GM21447 (cell line): ENCODE data around the gene PLPP4.

ENCODE experiments used
- ATAC-seq: cut with Tn5 transposase; IDR thresholded peaks from one replicate; pipeline ENCODE4 v1.9.1; 2021; ENCODE audit not compliant: unreplicated experiment

The PLPP4 gene

DNA sequence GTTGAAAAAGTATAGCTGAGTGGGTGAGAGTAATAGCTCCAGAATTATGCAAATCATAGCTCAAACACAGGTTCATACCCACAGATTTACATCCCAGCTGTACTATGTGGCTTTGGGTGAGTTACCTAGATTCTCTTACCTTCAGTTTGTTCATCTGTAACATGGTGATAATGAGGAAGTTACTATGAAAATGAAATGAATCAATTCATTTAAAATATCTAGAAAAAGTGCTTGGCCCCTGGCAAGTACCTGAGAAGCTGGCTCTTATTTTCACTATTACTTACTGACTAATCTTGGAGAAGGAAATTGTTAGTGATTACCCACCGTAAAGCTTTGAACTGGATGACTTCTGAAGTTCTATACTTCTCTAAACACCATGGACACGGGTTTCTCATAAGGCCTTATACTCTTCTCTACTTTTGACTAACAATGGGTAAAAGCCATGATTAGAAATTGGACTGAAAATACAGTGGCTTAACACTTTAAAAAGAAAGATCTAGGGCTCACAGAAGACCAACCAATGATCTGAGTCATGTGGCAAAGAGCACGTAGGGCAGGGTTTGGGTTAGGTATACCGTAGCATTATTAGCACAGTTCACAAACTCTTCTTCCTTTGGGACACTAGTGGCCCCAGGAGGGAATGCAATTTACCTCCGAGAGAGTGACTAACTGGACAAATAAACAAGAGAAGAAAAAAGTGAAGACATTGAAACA, 149.2 kb downstream of the PLPP4 start:
- peak; percentile 65 for ATAC-seq

DNA sequence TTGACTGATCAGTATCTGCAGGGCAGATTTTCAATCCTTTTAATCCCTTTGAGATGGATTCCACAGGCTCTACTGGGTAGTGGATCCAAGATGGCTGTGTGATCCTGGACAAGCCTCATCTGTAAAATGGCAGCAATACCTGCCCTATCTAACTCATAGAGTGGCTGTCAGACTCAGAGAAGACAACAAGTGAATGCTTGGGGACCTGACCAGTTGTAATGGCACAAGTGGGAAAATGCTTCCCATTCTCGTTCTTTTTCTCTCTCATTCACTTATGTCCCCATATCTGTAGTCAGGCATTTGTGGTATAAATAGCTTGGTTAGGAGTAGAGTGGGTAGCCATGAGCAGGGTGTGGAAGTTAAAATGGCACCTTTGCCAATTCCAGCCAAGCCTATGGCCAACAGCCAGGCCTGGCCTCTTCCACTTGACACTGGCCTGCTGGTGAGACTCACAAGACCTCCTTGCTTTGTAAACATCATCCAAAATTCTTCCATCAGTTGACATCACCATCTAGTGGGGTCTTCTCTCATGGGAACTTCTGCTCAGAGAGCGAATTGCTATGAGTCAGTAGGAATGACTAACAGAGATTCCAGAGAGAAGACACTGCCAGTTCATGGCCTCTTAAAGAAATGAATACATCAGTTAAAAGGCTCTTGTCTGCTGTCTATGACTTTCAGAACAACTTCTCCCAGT, 150.1 kb downstream of the PLPP4 start:
- ATAC-seq = no peak

DNA sequence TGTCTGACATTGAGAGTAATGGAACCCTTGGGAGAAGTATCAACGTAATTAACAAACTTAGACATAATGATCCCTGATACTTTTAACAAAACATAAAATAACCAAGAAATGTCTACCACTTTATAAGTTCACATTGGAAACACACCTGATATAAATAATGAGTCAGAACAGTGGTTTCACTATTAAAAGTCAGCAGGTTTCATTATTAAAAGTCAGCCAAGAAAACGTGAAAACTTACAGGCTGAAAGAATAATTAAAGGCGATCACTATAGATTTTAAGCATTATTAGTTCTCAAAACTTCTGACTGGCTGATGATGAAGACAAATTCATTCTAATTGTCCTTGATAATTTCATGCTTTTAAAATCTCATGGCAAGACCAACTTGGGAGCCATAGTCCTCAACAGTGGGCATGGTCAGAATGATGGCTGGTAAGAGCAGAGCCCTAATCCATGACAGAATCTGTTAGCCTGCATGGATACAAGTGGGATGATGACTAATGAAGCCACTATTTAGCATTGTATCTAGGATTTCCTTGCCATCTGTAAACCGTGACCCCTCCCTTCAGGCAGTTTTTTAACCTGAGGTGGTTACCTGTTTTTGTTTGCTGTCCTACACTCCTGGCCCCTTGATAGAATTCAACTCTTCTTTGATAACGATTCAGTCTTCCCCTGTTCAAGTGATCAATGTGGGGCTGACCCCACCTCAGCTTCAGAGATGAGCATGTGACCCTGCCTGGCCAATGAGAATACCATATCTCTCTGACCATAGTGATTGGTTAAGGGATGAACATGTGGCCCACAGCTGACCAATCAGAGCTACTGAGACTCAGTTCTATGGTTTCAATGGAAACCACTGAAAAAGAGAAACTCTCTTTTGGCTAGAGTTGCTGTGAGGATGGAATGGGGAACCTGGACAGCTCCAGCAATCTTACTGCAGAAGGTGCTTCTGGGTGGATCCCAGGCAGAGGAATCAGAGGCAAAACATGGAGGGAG, 151.0 kb downstream of the PLPP4 start:
- peak; percentile 31 for ATAC-seq

DNA sequence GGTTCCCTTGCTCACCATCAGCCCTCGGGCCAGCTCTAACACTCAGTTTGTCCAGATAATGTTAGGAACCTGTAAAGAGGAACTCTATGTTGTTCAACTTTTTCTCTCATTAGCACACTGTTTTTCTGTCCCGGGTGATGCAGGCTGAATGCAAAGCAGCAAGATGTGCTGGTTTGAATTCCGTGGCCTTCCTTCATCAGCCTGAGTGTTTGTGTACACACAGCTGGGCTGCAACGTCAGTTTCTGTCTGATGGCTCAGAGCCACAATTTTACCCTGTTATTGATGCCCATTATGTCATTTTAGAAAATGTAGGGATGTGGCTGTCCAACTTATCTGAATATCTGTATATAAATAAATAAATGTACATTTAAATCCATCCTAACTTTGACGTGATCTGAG, 152.0 kb downstream of the PLPP4 start:
- no peak for ATAC-seq

DNA sequence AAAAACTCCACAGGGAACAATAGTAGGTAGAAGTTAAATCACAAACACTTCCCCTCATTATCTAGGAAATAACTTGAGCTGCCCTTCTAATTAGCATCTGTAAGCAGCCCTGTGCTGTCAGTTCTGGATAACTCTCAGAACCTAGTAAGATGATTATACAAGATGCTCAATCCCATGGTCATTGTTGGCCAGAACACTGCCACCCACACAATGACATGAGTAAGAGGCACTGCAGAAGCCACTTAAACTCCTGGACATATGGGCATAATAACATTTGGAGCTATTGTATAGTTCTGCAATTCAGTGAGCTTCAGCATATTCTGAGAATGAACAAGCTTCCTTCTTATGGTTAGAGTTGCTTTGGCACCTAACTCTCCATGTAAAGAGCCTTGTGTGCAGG, 153.8 kb downstream of the PLPP4 start:
- no peak for ATAC-seq

DNA sequence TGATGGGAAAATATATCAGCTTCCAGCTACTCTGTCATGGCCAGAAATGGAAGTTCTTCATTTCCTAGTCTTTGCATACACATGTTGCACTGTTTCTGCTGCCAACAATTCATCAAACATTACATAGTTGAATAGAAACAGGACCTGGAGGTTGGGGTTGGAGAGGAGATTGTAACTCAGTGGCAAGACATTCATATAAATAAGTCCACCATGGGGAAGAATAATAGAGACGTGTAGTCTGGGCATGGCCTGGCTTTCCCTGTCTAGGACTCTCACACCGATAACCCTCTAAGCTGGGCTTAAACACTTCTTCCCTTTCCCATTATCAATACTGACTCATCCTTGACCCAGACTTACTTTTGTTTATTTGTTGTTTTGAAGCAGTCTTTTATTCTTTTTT, 155.7 kb downstream of the PLPP4 start:
- no peak for ATAC-seq

DNA sequence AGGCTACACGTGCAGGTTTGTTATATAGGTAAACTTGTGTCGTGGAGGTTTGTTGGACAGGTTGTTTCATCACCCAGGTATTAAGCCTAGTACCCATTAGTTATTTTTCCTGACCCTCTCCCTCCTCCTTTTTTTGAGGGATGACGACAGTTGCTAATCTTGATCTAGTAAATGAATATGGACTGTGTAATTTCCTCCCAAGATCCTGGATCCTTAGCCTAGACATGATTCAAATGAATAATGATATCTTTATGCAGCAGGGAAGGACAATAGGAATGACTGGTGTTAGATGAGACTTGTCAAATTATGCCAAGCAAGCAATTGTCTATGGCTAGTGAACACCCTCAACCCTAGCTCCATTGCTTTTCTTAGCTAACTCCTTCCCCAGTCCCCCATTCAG, 156.2 kb downstream of the PLPP4 start:
- ATAC-seq = no peak

DNA sequence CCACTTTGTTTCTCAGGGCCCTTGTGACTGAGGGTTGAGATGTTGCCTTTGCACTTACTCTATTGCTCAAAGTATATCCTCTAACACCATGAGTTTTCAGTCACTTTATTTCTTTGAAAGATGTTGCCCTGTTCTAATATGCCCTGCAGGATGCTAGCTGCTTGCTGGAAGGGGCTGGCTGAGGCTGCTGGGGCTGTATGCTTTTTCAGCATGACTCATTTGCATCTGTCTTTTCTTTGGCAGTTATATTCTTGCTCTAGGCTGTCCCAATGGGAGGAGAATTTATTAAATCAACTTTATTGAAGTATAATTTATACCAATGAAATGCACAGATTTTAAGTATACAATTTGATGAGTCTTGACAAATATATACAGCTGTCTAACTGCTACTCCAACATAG, 157.7 kb downstream of the PLPP4 start:
- ATAC-seq = no peak

DNA sequence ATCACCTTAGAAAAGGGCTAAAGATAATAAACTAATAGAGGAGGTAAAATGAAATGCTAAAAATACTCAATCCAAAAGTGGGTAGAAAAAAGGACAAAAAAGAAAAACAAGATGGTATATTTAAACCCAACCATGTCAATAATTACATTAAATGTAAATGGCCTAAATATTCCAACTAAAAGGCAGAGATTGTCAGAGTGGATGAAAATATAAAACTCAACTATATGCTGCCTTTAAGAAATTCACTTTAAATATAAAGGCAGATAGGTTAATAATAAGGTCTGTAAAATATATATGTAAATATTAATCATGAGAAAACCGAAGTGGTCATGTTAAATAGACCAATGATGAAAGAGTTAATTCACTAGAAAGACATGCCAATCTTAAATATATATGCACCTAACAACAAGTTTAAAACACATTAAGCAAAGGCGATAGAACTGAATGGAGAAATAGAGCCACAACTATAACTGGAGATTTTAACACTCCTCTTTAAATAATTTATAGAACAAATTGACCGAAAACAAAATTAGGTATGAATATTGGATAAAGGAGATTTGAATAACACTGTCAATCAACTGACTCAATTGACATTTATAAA, 159.4 kb downstream of the PLPP4 start:
- ATAC-seq = no peak

DNA sequence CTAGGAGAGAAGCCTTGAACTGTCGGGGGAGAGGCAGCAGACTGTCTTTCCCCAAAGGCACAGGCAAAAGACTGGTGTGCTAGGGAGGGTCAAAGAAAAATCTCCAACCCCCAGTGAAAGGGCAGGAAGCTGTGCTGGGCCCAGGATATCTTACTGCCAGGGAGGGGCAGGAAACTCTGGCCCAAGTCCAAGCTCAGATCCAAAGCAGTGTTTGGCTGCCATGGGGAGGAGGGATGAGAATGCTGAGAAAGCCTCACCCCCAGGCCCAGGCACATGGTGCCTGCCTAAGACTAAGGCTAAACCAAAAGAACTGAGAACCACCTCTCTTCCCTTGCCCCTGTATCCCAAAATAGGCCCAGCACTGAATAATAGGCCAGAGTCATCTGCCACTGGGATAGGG, 171.2 kb downstream of the PLPP4 start:
- no peak for ATAC-seq

DNA sequence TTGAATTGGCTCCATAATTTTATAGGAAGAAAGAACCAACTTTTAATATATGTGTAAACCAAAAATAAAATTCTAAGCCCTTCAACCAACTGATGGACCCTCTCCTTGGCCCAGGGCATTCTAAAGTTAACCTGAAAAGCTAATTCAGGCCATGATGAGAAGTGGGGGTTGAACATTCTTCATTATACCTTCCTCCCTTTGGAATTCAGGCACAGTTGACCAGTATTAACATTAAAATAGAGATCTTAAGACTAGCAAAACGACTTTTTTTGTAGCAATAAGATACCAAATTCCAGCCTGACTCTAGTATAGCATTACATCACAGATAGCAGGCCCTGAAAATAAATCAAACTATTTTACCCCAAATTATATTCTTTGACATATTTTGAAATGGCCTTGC, 173.2 kb downstream of the PLPP4 start:
- no peak for ATAC-seq

DNA sequence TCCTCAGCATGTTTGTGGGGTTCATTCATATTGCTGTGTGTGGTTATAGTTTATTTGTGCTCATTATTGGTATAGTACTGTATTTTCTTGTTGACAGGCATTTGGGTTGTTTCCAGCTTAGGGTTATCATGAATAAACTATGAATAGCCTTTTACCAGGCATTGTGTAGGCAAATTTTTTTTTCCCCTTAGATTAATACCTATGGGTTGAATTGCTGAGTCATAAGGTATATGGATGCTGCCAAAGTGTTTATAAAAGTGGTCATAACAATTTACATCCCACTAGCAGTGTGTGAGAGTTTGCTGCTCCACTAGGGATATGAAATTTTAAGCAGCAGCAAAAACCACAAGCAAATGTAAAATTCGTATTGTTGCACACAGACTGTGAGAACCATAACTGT, 175.0 kb downstream of the PLPP4 start:
- no peak for ATAC-seq

DNA sequence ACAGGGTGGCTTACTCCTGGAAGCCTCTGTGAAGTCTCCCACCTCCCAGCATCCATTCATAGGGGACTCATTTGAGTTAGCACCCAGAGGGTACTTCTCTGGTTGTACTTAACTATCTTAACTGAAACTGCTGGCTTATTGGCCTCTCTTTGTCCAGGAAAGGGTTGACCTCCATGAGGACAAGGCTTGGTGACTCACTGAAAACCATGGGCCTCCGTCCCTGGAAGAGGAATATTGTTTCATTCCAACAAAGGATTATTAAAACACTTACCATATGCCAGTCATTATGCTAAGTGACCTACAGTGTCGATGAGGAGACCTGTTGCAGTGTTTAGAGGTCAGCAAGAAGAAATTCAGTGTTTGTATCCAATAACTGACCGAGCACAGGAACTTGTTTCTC, 175.9 kb downstream of the PLPP4 start:
- ATAC-seq = no peak

DNA sequence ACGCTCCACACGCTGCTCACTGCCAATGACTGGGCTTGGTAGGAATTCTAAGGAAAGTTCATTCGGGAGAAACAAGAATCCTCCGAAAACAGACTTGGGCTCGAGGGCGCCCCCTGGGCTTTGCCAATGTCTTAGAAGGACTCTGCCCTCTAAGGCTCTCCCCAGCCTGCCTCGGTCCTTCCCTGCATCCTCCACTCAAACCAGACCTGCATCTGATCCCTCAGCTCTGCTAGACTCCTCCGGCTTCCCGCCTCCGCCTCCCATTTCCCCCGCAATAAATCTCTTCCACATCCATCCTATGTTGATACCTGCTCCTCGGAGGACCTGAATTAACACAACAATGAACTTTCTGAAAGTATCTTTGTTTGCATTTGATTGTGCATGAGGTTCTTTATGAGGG, 177.6 kb downstream of the PLPP4 start:
- ATAC-seq = no peak
